Measurements from ENCODE around the gene KCNQ1.

DNA sequence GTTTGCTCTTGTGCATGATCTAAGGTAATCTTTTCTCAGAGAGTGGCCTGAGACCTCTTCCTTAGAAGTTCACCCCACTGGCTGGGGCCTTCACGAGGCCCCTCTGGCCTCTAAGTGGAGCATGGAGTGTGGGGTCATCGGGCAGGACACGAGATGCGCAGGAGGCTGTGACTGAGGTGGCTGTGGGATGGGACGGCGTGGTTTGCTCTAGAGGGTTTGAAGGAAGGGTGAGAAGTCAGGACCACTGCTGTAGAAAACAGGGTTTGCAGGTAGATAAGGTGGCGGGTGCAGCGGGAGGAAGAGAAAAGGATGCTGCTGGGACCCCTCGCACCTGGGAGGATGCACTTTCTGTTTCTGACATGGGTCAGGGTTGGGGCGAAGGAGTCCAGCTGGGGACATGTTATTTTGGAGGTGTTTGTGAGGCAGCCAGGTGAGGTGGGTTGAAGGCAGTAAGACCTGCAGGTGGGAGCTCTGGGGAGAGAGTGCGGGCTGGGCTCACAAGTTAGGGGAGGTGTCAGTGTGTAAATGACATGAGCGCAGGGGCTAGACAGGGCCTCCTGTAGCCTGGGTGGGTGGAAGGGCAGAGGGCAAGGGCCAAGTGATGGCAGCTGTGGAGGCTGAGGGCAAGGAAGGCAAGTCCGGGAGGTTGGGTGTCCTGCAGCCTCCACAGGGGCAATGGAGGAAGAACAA is 62.5 kb downstream of the KCNQ1 start:
- TF ChIP-seq POLR2AphosphoS5 (IDR thresholded peaks at IDR 0.05): no peak
- no peak for TF ChIP-seq EP300 (IDR thresholded peaks at IDR 0.05)

Measured in upper lobe of left lung (tissue), 4 donors.